ENCODE measurements around the gene RPS4Y1. TPM values are rescaled to one million over a fixed set of nuclear protein-coding genes. Genes with fewer than 3 reads are reported as not detected.
"Not testable (repeated sequence)": the region's sequence is repeated elsewhere in the genome, so short reads cannot be mapped to it uniquely, and the experiment has no call there.

Gene RPS4Y1
- 100 to 1,000 TPM; 248 to 251 TPM for total RNA-seq

DNA sequence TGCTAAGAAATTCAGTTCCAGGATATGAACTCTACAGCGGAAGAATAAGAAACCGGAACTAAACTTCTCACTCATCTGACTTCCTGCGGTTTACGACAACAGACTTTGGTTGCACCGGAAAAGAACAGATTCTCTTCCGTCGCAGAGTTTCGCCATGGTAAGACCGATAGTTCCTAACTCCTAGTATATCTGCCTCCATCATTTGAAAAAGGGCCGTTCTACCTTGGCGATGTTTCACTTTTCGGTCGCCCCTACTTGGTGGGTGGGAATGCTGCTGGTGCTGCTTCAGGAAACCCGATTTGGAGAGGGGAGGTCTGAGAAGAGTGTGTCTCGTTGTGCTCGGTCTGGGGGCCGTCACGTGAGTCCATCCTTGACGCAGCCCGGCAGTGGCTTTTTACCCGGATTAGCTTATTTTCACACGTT, at the start of gene RPS4Y1:
TSS of gene RPS4Y1 (plus strand) at position 132 of the 423 bp plus-strand sequence. CDS start at position 155, 23 bp downstream.
- CTCF ChIA-PET: no interaction called here
- H3K9me3 Mint-ChIP-seq: no peaks in the 10 kb centered on the region
- peak within 1 kb of the TSS; percentile 87 for H3K27ac Mint-ChIP-seq
- no peaks in the 10 kb centered on the region for H3K27me3 Mint-ChIP-seq
- peak within 1 kb of the TSS; percentile 82 for H3K4me3 Mint-ChIP-seq
- POLR2A ChIA-PET: interaction anchor here (1.0 to 2.0 kb wide), 6 partner anchors 9 to 92 kb away, joined by 3 to 7 read pairs (median 4); no protein-coding TSS in a partner anchor
- H3K4me1 Mint-ChIP-seq: peaks cover 49% of the 10 kb centered on the region
- H3K36me3 Mint-ChIP-seq (ENCODE audit: low read depth): peaks cover 43% of the 10 kb centered on the region
- DNase-seq: peak; percentile 57

GRCh38 chrY:2796977-2797523, 44.4 kb upstream of the RPS4Y1 start:
- ChIA-PET CTCF (no interaction called here), POLR2A (no interaction called here)
- H3K9me3 Mint-ChIP-seq: no peaks in the 10 kb centered on the region
- no peaks in the 10 kb centered on the region for H3K36me3 Mint-ChIP-seq (ENCODE audit: low read depth)
- H3K4me1 Mint-ChIP-seq: peaks cover 3% of the 10 kb centered on the region
- H3K27me3 Mint-ChIP-seq: peaks cover 5% of the 10 kb centered on the region
- H3K4me3 Mint-ChIP-seq: no peak overlapping the region
- no peak overlapping the region for H3K27ac Mint-ChIP-seq
- no peak for DNase-seq

DNA sequence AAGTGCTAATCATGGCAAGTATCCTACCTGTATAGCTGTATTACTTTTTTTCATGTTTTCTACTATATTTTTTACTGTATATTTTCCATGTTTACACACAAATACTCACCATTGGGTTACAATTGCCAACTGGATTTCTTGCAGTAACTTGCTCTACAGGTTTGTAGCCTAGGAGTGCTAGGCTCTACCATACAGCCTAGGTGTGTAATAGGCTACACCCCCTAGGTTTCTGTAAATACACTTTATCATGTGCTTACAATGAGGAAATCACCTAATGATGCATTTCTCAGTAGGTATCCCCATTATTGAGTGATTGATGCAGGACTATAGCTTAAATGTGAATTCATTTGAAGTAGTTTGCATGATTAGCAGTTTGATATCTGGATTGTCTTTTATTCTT, 43.4 kb upstream of the RPS4Y1 start:
- no peak overlapping the region for H3K4me3 Mint-ChIP-seq
- peaks cover 8% of the 10 kb centered on the region for H3K4me1 Mint-ChIP-seq
- no peaks in the 10 kb centered on the region for H3K36me3 Mint-ChIP-seq (ENCODE audit: low read depth)
- ChIA-PET CTCF (no interaction called here), POLR2A (no interaction called here)
- no peaks in the 10 kb centered on the region for H3K9me3 Mint-ChIP-seq
- peaks cover 3% of the 10 kb centered on the region for H3K27me3 Mint-ChIP-seq
- no peak overlapping the region for H3K27ac Mint-ChIP-seq
- DNase-seq: no peak

DNA sequence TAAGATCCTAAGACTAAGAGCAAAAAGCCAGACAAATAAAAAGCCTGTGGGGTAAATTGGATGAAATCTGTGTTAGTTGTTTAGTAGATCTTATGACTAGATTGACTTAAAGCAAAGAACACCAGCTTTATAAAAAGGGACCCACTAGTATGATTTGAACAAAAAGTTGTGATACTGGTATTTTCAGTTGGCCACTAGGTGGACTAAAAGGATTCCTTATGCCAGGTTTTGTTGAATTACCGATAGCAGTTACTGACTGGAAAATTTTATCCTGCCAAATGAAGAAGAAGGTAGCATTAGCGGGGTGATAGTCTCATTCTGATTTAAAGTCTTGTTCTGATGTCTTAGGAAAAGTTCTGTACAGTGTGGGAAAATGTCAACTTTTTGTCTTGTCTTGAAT, 41.2 kb upstream of the RPS4Y1 start:
- CTCF ChIA-PET: interaction anchor here (1.0 kb wide), 1 partner anchor 137 kb away, joined by 3 read pairs; no protein-coding TSS in a partner anchor
- Mint-ChIP-seq H3K9me3 (no peaks in the 10 kb centered on the region), H3K27me3 (peaks cover 10% of the 10 kb centered on the region), H3K4me3 (no peak overlapping the region), H3K27ac (no peak overlapping the region), H3K4me1 (peaks cover 8% of the 10 kb centered on the region), H3K36me3 (ENCODE audit: low read depth) (no peaks in the 10 kb centered on the region)
- DNase-seq: no peak
- POLR2A ChIA-PET: no interaction called here

GRCh38 chrY:2817146-2817896, 24.1 kb upstream of the RPS4Y1 start:
- H3K27me3 Mint-ChIP-seq; POLR2A ChIA-PET; H3K4me3 Mint-ChIP-seq; H3K36me3 Mint-ChIP-seq (ENCODE audit: low read depth); H3K9me3 Mint-ChIP-seq; CTCF ChIA-PET; H3K4me1 Mint-ChIP-seq; DNase-seq; H3K27ac Mint-ChIP-seq: not testable (repeated sequence)

- no peak for DNase-seq
- no peaks in the 10 kb centered on the region for H3K9me3 Mint-ChIP-seq
- H3K27ac Mint-ChIP-seq: no peak overlapping the region
- ChIA-PET CTCF (no interaction called here), POLR2A (no interaction called here)
- no peaks in the 10 kb centered on the region for H3K4me1 Mint-ChIP-seq
- peaks cover 6% of the 10 kb centered on the region for H3K27me3 Mint-ChIP-seq
- H3K4me3 Mint-ChIP-seq: no peak overlapping the region
- no peaks in the 10 kb centered on the region for H3K36me3 Mint-ChIP-seq (ENCODE audit: low read depth)
These were observed 16.9 kb upstream of the RPS4Y1 start for GRCh38 chrY:2824471-2824870.

- H3K27ac Mint-ChIP-seq: no peak overlapping the region
- H3K4me3 Mint-ChIP-seq: no peak overlapping the region
- POLR2A ChIA-PET: no interaction called here
- CTCF ChIA-PET: no interaction called here
- no peaks in the 10 kb centered on the region for H3K36me3 Mint-ChIP-seq (ENCODE audit: low read depth)
- H3K4me1 Mint-ChIP-seq: no peaks in the 10 kb centered on the region
- peaks cover 23% of the 10 kb centered on the region for H3K27me3 Mint-ChIP-seq
- no peak for DNase-seq
- no peaks in the 10 kb centered on the region for H3K9me3 Mint-ChIP-seq
These were observed 12.9 kb upstream of the RPS4Y1 start for GRCh38 chrY:2828497-2828896.

DNA sequence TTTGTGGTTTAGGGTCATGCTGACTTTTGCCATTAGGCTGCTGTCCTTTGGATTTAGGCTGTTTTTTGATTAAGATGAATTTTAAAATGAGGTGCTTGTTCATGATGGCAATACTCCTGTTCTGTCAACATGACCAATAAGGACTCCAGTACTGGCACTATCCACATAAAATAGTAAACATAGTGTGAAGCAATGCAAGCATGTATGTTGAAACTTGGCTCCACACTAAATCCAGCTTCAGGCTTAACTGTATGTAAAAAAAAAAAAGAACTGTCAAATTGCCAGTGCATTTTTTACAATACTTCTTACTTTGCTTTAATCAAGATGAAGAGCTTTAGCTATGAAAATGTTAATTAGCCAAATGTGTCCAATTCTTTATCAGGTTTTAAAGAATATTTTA, 6.2 kb upstream of the RPS4Y1 start:
- no peak overlapping the region for H3K4me3 Mint-ChIP-seq
- no peaks in the 10 kb centered on the region for H3K36me3 Mint-ChIP-seq (ENCODE audit: low read depth)
- ChIA-PET POLR2A (no interaction called here), CTCF (no interaction called here)
- H3K4me1 Mint-ChIP-seq: peaks cover 2% of the 10 kb centered on the region
- H3K9me3 Mint-ChIP-seq: no peaks in the 10 kb centered on the region
- peaks cover 24% of the 10 kb centered on the region for H3K27me3 Mint-ChIP-seq
- H3K27ac Mint-ChIP-seq: no peak overlapping the region
- no peak for DNase-seq

- ChIA-PET POLR2A (no interaction called here), CTCF (no interaction called here)
- Mint-ChIP-seq H3K27ac (no peak overlapping the region), H3K36me3 (ENCODE audit: low read depth) (no peaks in the 10 kb centered on the region), H3K27me3 (peaks cover 11% of the 10 kb centered on the region), H3K9me3 (no peaks in the 10 kb centered on the region), H3K4me3 (no peak overlapping the region), H3K4me1 (peaks cover 8% of the 10 kb centered on the region)
- no peak for DNase-seq
These were observed 4.3 kb upstream of the RPS4Y1 start for GRCh38 chrY:2837078-2837477.

DNA sequence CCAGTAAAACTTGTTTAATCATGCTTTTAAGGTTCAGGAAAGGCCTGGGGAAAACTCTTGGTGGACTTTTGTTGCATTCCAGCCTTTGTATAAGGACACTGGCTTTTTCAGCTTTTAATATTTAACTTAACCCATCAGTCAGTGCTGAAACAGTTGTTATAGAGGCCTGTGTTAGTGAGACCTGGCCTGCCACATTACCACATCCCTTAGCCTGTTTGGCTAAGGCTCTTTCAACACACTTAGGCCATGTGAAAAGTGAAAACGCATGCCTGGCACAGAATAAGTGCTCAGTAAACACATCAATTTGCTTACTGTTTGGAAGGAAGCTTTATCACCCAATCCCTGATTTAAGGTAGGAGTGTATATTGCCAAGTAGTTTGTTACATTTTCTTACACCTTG, 3.5 kb upstream of the RPS4Y1 start:
- Mint-ChIP-seq H3K4me1 (peaks cover 14% of the 10 kb centered on the region), H3K36me3 (ENCODE audit: low read depth) (peaks cover 7% of the 10 kb centered on the region), H3K4me3 (no peak overlapping the region), H3K27me3 (peaks cover 8% of the 10 kb centered on the region), H3K9me3 (no peaks in the 10 kb centered on the region), H3K27ac (no peak overlapping the region)
- ChIA-PET POLR2A (no interaction called here), CTCF (no interaction called here)
- no peak for DNase-seq

DNA sequence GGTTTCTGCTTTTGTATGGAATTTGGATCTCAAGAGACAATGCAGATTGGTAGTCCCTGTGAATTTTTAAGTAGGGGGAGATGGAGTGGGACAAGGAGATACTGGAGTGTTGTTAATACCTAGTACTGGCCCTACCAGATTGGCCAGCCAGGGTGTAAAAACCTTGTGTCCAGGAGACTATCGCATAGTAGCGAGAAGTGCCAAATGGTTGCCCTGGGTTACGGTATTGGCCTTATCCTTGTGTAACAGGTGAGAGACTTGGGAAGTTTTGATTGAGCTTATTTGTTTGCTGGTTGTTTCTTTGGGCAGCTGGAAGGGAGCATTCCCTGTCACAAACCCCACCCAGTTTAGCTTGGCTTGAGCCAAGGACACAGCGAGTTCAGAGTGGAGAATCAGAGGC, 5.4 kb downstream of the RPS4Y1 start:
- Mint-ChIP-seq H3K36me3 (ENCODE audit: low read depth) (peaks cover 92% of the 10 kb centered on the region), H3K27ac (no peak overlapping the region), H3K9me3 (no peaks in the 10 kb centered on the region), H3K27me3 (no peaks in the 10 kb centered on the region), H3K4me3 (no peak overlapping the region), H3K4me1 (peaks cover 83% of the 10 kb centered on the region)
- ChIA-PET CTCF (no interaction called here), POLR2A (no interaction called here)
- DNase-seq: no peak

DNA sequence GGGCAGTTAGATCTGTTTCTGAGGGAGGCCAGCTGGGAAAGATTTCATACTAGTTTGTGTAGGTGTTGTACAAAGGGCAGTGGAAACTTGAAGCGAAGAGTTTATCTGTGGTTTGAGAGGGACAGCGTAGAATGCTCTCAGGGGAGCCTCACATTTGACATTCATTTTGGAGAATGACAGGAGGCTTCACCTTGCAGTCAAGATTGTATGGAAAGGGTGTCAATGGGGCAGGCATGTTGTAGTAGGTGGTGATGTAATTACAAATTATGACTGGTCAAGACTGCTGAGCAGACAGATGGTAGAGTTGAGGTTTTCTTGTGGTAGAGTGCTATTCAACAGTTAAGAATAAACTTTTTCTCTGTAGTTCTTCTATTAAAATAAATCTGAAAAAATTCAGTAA, 7.0 kb downstream of the RPS4Y1 start:
- POLR2A ChIA-PET: no interaction called here

GRCh38 chrY:2849368-2849767, 8.0 kb downstream of the RPS4Y1 start:
- no peak overlapping the region for H3K4me3 Mint-ChIP-seq
- no peak overlapping the region for H3K27ac Mint-ChIP-seq
- peaks cover 93% of the 10 kb centered on the region for H3K36me3 Mint-ChIP-seq (ENCODE audit: low read depth)
- ChIA-PET POLR2A (no interaction called here), CTCF (no interaction called here)
- DNase-seq: no peak
- no peaks in the 10 kb centered on the region for H3K9me3 Mint-ChIP-seq
- peaks cover 78% of the 10 kb centered on the region for H3K4me1 Mint-ChIP-seq
- H3K27me3 Mint-ChIP-seq: no peaks in the 10 kb centered on the region

More for the DNA sequence above, 7.0 kb downstream of the RPS4Y1 start:
- CTCF ChIA-PET: no interaction called here
- Mint-ChIP-seq H3K27ac (no peak overlapping the region), H3K4me1 (peaks cover 84% of the 10 kb centered on the region), H3K9me3 (no peaks in the 10 kb centered on the region), H3K27me3 (no peaks in the 10 kb centered on the region), H3K36me3 (ENCODE audit: low read depth) (peaks cover 96% of the 10 kb centered on the region), H3K4me3 (no peak overlapping the region)
- DNase-seq: no peak

- ChIA-PET CTCF (no interaction called here), POLR2A (no interaction called here)
- H3K9me3 Mint-ChIP-seq: no peaks in the 10 kb centered on the region
- peaks cover 91% of the 10 kb centered on the region for H3K36me3 Mint-ChIP-seq (ENCODE audit: low read depth)
- H3K27ac Mint-ChIP-seq: peak overlapping the region; percentile 29
- no peak overlapping the region for H3K4me3 Mint-ChIP-seq
- peaks cover 78% of the 10 kb centered on the region for H3K4me1 Mint-ChIP-seq
- no peaks in the 10 kb centered on the region for H3K27me3 Mint-ChIP-seq
- DNase-seq: no peak
These were observed 12.9 kb downstream of the RPS4Y1 start for GRCh38 chrY:2854145-2854774.

Data from activated CD4-positive, alpha-beta memory T cell treated with anti-CD3 and anti-CD28 coated beads, Interleukin-2, amount 10 ng/mL, durations not matched to agents 7 days and 5 days (primary cell).